H54 (cell line): ENCODE results near the gene SEPHS2.
"Not testable (repeated sequence)": the region's sequence is repeated elsewhere in the genome, so short reads cannot be mapped to it uniquely, and the experiment has no call there.

Experiments
- DNase-seq: peaks from one replicate; pipeline ENCODE4 v3.0.0; 2011; ENCODE audit warnings: low spot score, mixed read lengths; ENCODE audit not compliant: insufficient read length
- FAIRE-seq: peaks from 3 replicates; lab custom pipeline; 2011; peaks lifted over from hg19 to GRCh38; lab: Jason Lieb, UNC
- POLR2A ChIP-seq: IDR thresholded peaks from 2 replicates; pipeline ENCODE4 v1.6.1; 2011; ENCODE audit warnings: low read depth, mild to moderate bottlenecking, low read length

The SEPHS2 gene

GRCh38 chr16:30445408-30446202, at the start of gene SEPHS2:
Gene SEPHS2, minus strand, starts transcription at chr16:30445874. Its CDS starts 147 bp downstream, at chr16:30445727.
- peak; percentile 81 for DNase-seq
- peak; percentile 80 for TF ChIP-seq POLR2A
- FAIRE-seq = no peak

- TF ChIP-seq POLR2A = no peak
- DNase-seq = no peak
- no peak for FAIRE-seq
These were observed 49.0 kb upstream of the SEPHS2 start for GRCh38 chr16:30494709-30495108.

GRCh38 chr16:30493941-30494488, 48.3 kb upstream of the SEPHS2 start:
- no peak for FAIRE-seq
- no peak for TF ChIP-seq POLR2A
- no peak for DNase-seq

- peak; percentile 75 for DNase-seq
- FAIRE-seq = peak; percentile 69
These were observed 46.2 kb upstream of the SEPHS2 start for GRCh38 chr16:30491744-30492308.

GRCh38 chr16:30491229-30491628, 45.6 kb upstream of the SEPHS2 start:
- no peak for TF ChIP-seq POLR2A
- FAIRE-seq = no peak
- no peak for DNase-seq

More at GRCh38 chr16:30491744-30492308, 46.2 kb upstream of the SEPHS2 start:
- no peak for TF ChIP-seq POLR2A

GRCh38 chr16:30490210-30490609, 44.5 kb upstream of the SEPHS2 start:
- DNase-seq = no peak
- TF ChIP-seq POLR2A = no peak
- FAIRE-seq = no peak

GRCh38 chr16:30488764-30489605, 43.3 kb upstream of the SEPHS2 start:
- FAIRE-seq (no peak), DNase-seq (no peak)
- no peak for TF ChIP-seq POLR2A

- FAIRE-seq (no peak), DNase-seq (no peak)
- TF ChIP-seq POLR2A = no peak
These were observed 40.3 kb upstream of the SEPHS2 start for GRCh38 chr16:30485818-30486436.

- FAIRE-seq (no peak), DNase-seq (no peak)
- TF ChIP-seq POLR2A = no peak
These were observed 39.2 kb upstream of the SEPHS2 start for GRCh38 chr16:30484887-30485286.

- FAIRE-seq (no peak), DNase-seq (no peak)
- TF ChIP-seq POLR2A = no peak
These were observed 36.7 kb upstream of the SEPHS2 start for GRCh38 chr16:30482366-30482765.

- no peak for TF ChIP-seq POLR2A
- FAIRE-seq = no peak
- DNase-seq = no peak
These were observed 35.7 kb upstream of the SEPHS2 start for GRCh38 chr16:30481381-30481780.

GRCh38 chr16:30478766-30479478, 33.2 kb upstream of the SEPHS2 start:
- FAIRE-seq = no peak
- DNase-seq = no peak
- TF ChIP-seq POLR2A = no peak

GRCh38 chr16:30477773-30478172, 32.1 kb upstream of the SEPHS2 start:
- not testable (repeated sequence) for FAIRE-seq

More at GRCh38 chr16:30477773-30478172, 32.1 kb upstream of the SEPHS2 start:
- not testable (repeated sequence) for DNase-seq
